KMS-11 (cell line): ENCODE data around the gene MED31.

Experiments used
- H2AFZ ChIP-seq: fragments of 200-600 bp; sonication (generic); 2 replicates; pipeline ENCODE4 v1.6.1; 2016; ENCODE audit warnings: antibody characterized with exemption, mixed run types, low read depth
- H3K27ac ChIP-seq: fragments of 200-600 bp; sonication (generic); 2 replicates; pipeline ENCODE4 v1.6.1; 2016; ENCODE audit warnings: mild to moderate bottlenecking, mixed run types
- H3K27me3 ChIP-seq: fragments of 200-600 bp; sonication (generic); 2 replicates; pipeline ENCODE4 v1.6.1; 2017; ENCODE audit warnings: mild to moderate bottlenecking, low read depth, mixed run types, moderate library complexity; ENCODE audit not compliant: insufficient read depth
- H3K36me3 ChIP-seq: fragments of 200-600 bp; sonication (generic); 2 replicates; pipeline ENCODE4 v1.6.1; 2017; ENCODE audit warnings: mild to moderate bottlenecking, mixed run types; ENCODE audit not compliant: insufficient read depth
- H3K4me1 ChIP-seq: fragments of 200-600 bp; sonication (generic); 2 replicates; pipeline ENCODE4 v1.6.1; 2016; ENCODE audit warnings: mild to moderate bottlenecking, low read depth, mixed run types; ENCODE audit not compliant: poor library complexity, severe bottlenecking
- H3K4me2 ChIP-seq: fragments of 200-600 bp; sonication (generic); 2 replicates; pipeline ENCODE4 v1.7.0; 2016; ENCODE audit warnings: mild to moderate bottlenecking, mixed run types
- H3K4me3 ChIP-seq: fragments of 200-600 bp; sonication (generic); IDR thresholded peaks from 2 replicates; pipeline ENCODE4 v1.6.1; 2017; ENCODE audit warnings: low read depth, low read length, mixed read lengths; ENCODE audit not compliant: insufficient read depth
- H3K79me2 ChIP-seq: fragments of 200-600 bp; sonication (generic); 2 replicates; pipeline ENCODE4 v1.6.1; 2016; ENCODE audit warnings: low read depth, mixed run types; ENCODE audit not compliant: insufficient read depth
- H3K9ac ChIP-seq: fragments of 200-600 bp; sonication (generic); 2 replicates; pipeline ENCODE4 v1.6.1; 2016; ENCODE audit warnings: mild to moderate bottlenecking, mixed run types
- H4K20me1 ChIP-seq: fragments of 200-600 bp; sonication (generic); 2 replicates; pipeline ENCODE4 v1.6.1; 2016; ENCODE audit warnings: mild to moderate bottlenecking, mixed run types; ENCODE audit not compliant: insufficient read depth
- TF ChIP-seq, protein P1 (sequence below): fragments of 200-600 bp; sonication (generic); conservative IDR thresholded peaks from 2 replicates; pipeline ENCODE4 v1.6.1; 2017; ENCODE audit warnings: low read depth, mild to moderate bottlenecking, antibody characterized with exemption, low read length, moderate library complexity, mixed read lengths

Gene MED31

DNA sequence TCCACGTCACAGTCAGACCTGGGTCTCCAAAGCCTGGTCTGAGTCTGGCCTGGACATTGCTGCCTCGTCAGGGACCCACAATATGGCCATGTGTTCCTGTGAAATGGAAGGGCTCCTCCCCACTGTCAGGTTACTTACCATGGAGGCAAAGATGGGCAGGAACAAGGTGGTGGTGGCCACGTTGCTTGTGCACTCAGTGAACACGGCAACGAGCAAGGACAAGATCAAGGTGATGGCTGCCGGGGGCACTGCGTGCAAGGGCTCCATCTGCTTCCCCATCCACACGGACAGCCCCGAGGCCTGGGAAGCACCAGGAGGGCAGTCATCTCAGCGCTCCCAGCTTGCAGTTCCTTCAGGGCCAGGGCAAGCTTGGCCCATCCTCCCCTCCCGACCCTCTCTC lies 39.2 kb upstream of the MED31 start:
- Histone ChIP-seq H3K36me3 (no peaks in the 10 kb centered on the region), H3K27ac (no peak overlapping the region), H4K20me1 (no peaks in the 10 kb centered on the region), H3K79me2 (no peaks in the 10 kb centered on the region), H3K4me3 (no peak overlapping the region), H3K9ac (no peak overlapping the region), H3K4me1 (no peaks in the 10 kb centered on the region), H3K27me3 (no peaks in the 10 kb centered on the region), H3K4me2 (no peak overlapping the region), H2AFZ (no peak overlapping the region)
- TF ChIP-seq, protein P1, sequence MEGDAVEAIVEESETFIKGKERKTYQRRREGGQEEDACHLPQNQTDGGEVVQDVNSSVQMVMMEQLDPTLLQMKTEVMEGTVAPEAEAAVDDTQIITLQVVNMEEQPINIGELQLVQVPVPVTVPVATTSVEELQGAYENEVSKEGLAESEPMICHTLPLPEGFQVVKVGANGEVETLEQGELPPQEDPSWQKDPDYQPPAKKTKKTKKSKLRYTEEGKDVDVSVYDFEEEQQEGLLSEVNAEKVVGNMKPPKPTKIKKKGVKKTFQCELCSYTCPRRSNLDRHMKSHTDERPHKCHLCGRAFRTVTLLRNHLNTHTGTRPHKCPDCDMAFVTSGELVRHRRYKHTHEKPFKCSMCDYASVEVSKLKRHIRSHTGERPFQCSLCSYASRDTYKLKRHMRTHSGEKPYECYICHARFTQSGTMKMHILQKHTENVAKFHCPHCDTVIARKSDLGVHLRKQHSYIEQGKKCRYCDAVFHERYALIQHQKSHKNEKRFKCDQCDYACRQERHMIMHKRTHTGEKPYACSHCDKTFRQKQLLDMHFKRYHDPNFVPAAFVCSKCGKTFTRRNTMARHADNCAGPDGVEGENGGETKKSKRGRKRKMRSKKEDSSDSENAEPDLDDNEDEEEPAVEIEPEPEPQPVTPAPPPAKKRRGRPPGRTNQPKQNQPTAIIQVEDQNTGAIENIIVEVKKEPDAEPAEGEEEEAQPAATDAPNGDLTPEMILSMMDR: no peak

DNA sequence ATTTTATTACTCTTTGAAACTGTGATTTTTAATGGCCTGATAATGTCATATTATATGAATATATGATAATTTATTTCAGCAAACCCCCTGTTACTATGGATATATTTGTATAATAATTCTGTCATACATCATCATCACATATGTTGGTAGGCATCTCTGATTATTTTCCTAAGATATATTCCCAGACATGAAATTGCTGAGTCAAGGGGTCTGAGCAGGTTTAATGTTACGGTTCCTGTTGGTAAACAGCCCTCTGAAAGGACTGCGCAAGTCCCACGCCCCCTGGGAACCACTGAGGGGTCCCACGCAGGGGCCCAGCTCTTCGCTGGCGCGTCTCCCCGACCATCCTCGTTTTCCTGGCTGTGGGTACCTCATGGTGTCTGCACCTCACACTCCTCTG lies 37.5 kb upstream of the MED31 start:
- Histone ChIP-seq H3K36me3 (no peaks in the 10 kb centered on the region), H3K4me2 (no peak overlapping the region), H3K27ac (no peak overlapping the region), H3K27me3 (no peaks in the 10 kb centered on the region), H3K79me2 (no peaks in the 10 kb centered on the region), H3K4me1 (no peaks in the 10 kb centered on the region), H3K4me3 (no peak overlapping the region), H4K20me1 (no peaks in the 10 kb centered on the region), H3K9ac (no peak overlapping the region), H2AFZ (no peak overlapping the region)
- TF ChIP-seq, protein P1: no peak

- Histone ChIP-seq H4K20me1 (no peaks in the 10 kb centered on the region), H3K4me2 (no peak overlapping the region), H2AFZ (no peak overlapping the region), H3K79me2 (no peaks in the 10 kb centered on the region), H3K27me3 (no peaks in the 10 kb centered on the region), H3K4me1 (no peaks in the 10 kb centered on the region), H3K4me3 (no peak overlapping the region), H3K9ac (no peak overlapping the region), H3K27ac (no peak overlapping the region), H3K36me3 (no peaks in the 10 kb centered on the region)
- TF ChIP-seq, protein P1: no peak
These were observed 34.6 kb upstream of the MED31 start for GRCh38 chr17:6686026-6686425.

DNA sequence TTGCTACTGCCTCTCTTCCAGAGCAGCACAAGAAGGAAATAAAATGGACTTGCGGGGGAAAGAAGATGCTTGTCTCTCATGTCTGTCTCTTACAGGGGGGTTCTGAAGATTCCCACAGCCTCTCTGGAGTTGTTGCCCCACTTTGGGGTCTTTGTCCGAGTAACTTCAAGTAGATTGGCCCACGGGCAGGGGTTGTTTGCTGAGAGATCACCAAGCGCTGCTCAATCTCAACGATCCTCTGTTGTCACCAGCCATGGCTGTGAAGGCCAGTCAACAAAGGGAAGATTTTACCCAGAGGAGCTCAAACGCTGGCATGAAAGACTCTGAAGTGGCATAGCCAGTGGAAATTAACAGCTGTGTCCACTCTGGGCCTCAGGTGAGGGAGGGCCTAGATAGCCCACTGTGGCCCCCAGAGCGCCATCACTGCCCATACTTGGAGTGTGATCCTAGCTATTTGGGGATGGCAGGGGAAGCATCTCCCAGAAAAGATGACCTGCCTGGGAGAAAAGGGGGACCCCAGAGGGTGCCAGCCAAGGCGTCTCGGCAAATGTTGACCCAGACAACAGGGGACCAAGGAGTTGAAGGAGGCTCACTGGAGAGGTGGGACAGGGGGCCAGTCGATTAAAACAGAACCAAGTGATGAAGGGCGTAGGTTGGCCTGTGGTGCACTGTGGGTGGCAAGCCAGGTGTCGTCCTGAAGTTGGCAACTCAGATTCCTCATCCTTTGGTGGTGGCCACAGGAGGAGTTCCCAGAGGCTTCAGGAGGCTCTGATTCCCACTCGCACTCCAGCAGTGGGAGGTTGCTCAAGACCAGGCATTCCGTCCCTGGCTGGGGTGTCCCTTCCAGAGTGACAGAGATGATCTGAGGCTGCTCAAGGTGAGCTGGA lies 33.7 kb upstream of the MED31 start:
- Histone ChIP-seq H2AFZ (no peak overlapping the region), H3K79me2 (no peaks in the 10 kb centered on the region), H3K27me3 (no peaks in the 10 kb centered on the region), H3K36me3 (no peaks in the 10 kb centered on the region), H3K27ac (no peak overlapping the region), H3K9ac (no peak overlapping the region), H4K20me1 (no peaks in the 10 kb centered on the region), H3K4me1 (no peaks in the 10 kb centered on the region), H3K4me2 (no peak overlapping the region), H3K4me3 (no peak overlapping the region)
- TF ChIP-seq, protein P1: no peak
